ENCODE data around the gene CDH13.

DNA sequence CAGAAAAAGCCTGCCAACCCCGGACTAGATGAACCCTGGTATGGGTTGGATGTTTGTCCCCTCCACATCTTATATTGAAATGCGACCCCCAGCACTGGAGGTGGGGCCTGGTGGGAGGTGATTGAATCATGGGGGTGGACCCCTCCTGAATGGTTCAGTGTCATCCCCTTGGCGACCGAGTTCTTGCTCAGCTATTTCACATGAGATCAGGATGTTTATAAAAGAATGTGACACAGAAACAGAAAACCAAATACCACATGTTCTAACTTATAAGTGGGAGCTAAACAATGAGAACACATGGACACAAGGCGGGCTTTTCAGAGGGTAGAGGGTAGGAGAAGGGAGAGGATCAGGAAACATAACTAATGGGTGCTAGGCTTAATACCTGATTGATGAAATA lies 605.0 kb downstream of the CDH13 start:
- TF ChIP-seq MAFF (IDR thresholded peaks at IDR 0.05; ENCODE audit: low read length) (no peak), FOXK2 (conservative IDR thresholded peaks at IDR 0.05 in 1 of 2, IDR thresholded peaks at IDR 0.05 in 1 of 2; ENCODE audit: low read depth in 2 of 2) (no peak), ZFP1 (CRISPR knock-in tag; IDR thresholded peaks at IDR 0.05) (no peak), TAF7 (tag; IDR thresholded peaks at IDR 0.05) (no peak), ETS2 (tag; IDR thresholded peaks at IDR 0.05; ENCODE audit: borderline replicate concordance, poor library complexity, severe bottlenecking) (no peak), KLF10 (CRISPR knock-in tag; IDR thresholded peaks at IDR 0.05) (no peak), NR4A1 (CRISPR knock-in tag; IDR thresholded peaks at IDR 0.05) (no peak), NR4A1 (tag; IDR thresholded peaks at IDR 0.05) (no peak), FOS (IDR thresholded peaks at IDR 0.05; ENCODE audit: extremely low read depth, insufficient read length) (no peak), KLF1 (tag; IDR thresholded peaks at IDR 0.05) (no peak), CBX5 (IDR thresholded peaks at IDR 0.05; ENCODE audit: borderline replicate concordance, low read depth) (no peak), KAT8 (IDR thresholded peaks at IDR 0.05; ENCODE audit: low read depth) (no peak)
- TF ChIP-seq, protein P1, sequence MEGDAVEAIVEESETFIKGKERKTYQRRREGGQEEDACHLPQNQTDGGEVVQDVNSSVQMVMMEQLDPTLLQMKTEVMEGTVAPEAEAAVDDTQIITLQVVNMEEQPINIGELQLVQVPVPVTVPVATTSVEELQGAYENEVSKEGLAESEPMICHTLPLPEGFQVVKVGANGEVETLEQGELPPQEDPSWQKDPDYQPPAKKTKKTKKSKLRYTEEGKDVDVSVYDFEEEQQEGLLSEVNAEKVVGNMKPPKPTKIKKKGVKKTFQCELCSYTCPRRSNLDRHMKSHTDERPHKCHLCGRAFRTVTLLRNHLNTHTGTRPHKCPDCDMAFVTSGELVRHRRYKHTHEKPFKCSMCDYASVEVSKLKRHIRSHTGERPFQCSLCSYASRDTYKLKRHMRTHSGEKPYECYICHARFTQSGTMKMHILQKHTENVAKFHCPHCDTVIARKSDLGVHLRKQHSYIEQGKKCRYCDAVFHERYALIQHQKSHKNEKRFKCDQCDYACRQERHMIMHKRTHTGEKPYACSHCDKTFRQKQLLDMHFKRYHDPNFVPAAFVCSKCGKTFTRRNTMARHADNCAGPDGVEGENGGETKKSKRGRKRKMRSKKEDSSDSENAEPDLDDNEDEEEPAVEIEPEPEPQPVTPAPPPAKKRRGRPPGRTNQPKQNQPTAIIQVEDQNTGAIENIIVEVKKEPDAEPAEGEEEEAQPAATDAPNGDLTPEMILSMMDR (IDR thresholded peaks at IDR 0.05 in 2 of 3, conservative IDR thresholded peaks at IDR 0.05 in 1 of 3; ENCODE audit: insufficient read depth in 2 of 3, low read depth in 1 of 3, low read length in 3 of 3) = no peak
- TF ChIP-seq, protein P2, sequence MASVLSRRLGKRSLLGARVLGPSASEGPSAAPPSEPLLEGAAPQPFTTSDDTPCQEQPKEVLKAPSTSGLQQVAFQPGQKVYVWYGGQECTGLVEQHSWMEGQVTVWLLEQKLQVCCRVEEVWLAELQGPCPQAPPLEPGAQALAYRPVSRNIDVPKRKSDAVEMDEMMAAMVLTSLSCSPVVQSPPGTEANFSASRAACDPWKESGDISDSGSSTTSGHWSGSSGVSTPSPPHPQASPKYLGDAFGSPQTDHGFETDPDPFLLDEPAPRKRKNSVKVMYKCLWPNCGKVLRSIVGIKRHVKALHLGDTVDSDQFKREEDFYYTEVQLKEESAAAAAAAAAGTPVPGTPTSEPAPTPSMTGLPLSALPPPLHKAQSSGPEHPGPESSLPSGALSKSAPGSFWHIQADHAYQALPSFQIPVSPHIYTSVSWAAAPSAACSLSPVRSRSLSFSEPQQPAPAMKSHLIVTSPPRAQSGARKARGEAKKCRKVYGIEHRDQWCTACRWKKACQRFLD (CRISPR knock-in tag; IDR thresholded peaks at IDR 0.05) = no peak
- TF ChIP-seq, protein P3, sequence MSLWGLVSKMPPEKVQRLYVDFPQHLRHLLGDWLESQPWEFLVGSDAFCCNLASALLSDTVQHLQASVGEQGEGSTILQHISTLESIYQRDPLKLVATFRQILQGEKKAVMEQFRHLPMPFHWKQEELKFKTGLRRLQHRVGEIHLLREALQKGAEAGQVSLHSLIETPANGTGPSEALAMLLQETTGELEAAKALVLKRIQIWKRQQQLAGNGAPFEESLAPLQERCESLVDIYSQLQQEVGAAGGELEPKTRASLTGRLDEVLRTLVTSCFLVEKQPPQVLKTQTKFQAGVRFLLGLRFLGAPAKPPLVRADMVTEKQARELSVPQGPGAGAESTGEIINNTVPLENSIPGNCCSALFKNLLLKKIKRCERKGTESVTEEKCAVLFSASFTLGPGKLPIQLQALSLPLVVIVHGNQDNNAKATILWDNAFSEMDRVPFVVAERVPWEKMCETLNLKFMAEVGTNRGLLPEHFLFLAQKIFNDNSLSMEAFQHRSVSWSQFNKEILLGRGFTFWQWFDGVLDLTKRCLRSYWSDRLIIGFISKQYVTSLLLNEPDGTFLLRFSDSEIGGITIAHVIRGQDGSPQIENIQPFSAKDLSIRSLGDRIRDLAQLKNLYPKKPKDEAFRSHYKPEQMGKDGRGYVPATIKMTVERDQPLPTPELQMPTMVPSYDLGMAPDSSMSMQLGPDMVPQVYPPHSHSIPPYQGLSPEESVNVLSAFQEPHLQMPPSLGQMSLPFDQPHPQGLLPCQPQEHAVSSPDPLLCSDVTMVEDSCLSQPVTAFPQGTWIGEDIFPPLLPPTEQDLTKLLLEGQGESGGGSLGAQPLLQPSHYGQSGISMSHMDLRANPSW (CRISPR knock-in tag; IDR thresholded peaks at IDR 0.05) = no peak

Data from K562 (cell line).